DOHH2 (cell line): ENCODE data around the gene SPINK7.
"Not testable (repeated sequence)": the region's sequence is repeated elsewhere in the genome, so short reads cannot be mapped to it uniquely, and the experiment has no call there.

ENCODE experiments used
- H3F3A ChIP-seq: fragments of 200-600 bp; sonication (generic), shearing (Covaris generic); 2 replicates; pipeline ENCODE4 v1.6.0; 2016; ENCODE audit warnings: antibody characterized with exemption, mild to moderate bottlenecking; ENCODE audit not compliant: control insufficient read depth, insufficient read depth
- H3K27ac ChIP-seq: fragments of 200-600 bp; sonication (generic); 2 replicates; pipeline ENCODE4 v1.5.1; 2014; ENCODE audit warnings: low read depth, mild to moderate bottlenecking, low read length, moderate library complexity
- H3K27me3 ChIP-seq: fragments of 200-600 bp; sonication (generic); 2 replicates; pipeline ENCODE4 v1.6.1; 2014; ENCODE audit warnings: mild to moderate bottlenecking, low read length, mixed read lengths; ENCODE audit not compliant: control insufficient read depth
- H3K36me3 ChIP-seq: fragments of 200-600 bp; sonication (generic); 2 replicates; pipeline ENCODE4 v1.6.1; 2014; ENCODE audit warnings: mild to moderate bottlenecking, low read length, moderate library complexity, mixed read lengths; ENCODE audit not compliant: control insufficient read depth
- H3K4me1 ChIP-seq: fragments of 200-600 bp; sonication (generic); 2 replicates; pipeline ENCODE4 v1.6.1; 2014; ENCODE audit warnings: mild to moderate bottlenecking, low read length, mixed read lengths; ENCODE audit not compliant: control insufficient read depth
- H3K4me2 ChIP-seq: fragments of 200-600 bp; sonication (generic); 2 replicates; pipeline ENCODE4 v1.6.0; 2014; ENCODE audit warnings: mild to moderate bottlenecking, low read length, moderate library complexity
- H3K4me3 ChIP-seq: fragments of 200-600 bp; sonication (generic); 2 replicates; pipeline ENCODE4 v1.5.1; 2014; ENCODE audit warnings: mild to moderate bottlenecking, low read length, mixed read lengths
- H3K79me2 ChIP-seq: fragments of 200-600 bp; sonication (generic); 2 replicates; pipeline ENCODE4 v1.6.1; 2014; ENCODE audit warnings: mild to moderate bottlenecking, low read length, mixed read lengths; ENCODE audit not compliant: control insufficient read depth
- H3K9me2 ChIP-seq: fragments of 200-600 bp; sonication (generic); replicated peaks from 2 replicates; pipeline ENCODE4 v1.6.1; 2014; ENCODE audit warnings: mild to moderate bottlenecking, low read length, mixed read lengths; ENCODE audit not compliant: control insufficient read depth
- H3K9me3 ChIP-seq: fragments of 200-600 bp; sonication (generic); 2 replicates; pipeline ENCODE4 v1.6.1; 2014; ENCODE audit warnings: antibody characterized with exemption, low read length, mixed read lengths; ENCODE audit not compliant: control insufficient read depth, insufficient read depth
- H4K20me1 ChIP-seq: fragments of 200-600 bp; sonication (generic); 2 replicates; pipeline ENCODE4 v1.6.0; 2014; ENCODE audit warnings: low read depth, mild to moderate bottlenecking, antibody characterized with exemption, low read length, moderate library complexity; ENCODE audit not compliant: control insufficient read depth, insufficient read depth
- CTCF ChIP-seq: fragments of 200-600 bp; sonication (generic); IDR thresholded peaks from one replicate; pipeline ENCODE4 v1.5.1; 2014; ENCODE audit warnings: antibody characterized with exemption, mild to moderate bottlenecking, low read depth, low read length; ENCODE audit not compliant: poor library complexity, severe bottlenecking
- EZH2phosphoT487 ChIP-seq: fragments of 200-600 bp; sonication (generic); IDR thresholded peaks from 2 replicates; pipeline ENCODE4 v1.6.1; 2017; ENCODE audit warnings: borderline replicate concordance, mild to moderate bottlenecking, antibody characterized with exemption, low read length, moderate library complexity, mixed read lengths

SPINK7 gene

GRCh38 chr5:148314731-148315130 is 2.5 kb downstream of the SPINK7 start:
- Histone ChIP-seq H3F3A (no peaks in the 10 kb centered on the region), H3K36me3 (no peaks in the 10 kb centered on the region), H3K4me1 (no peaks in the 10 kb centered on the region), H3K79me2 (no peaks in the 10 kb centered on the region), H3K27me3 (no peaks in the 10 kb centered on the region), H3K4me3 (no peak overlapping the region), H3K27ac (no peak overlapping the region), H3K4me2 (no peak overlapping the region), H3K9me2 (no peaks in the 10 kb centered on the region), H4K20me1 (no peaks in the 10 kb centered on the region), H3K9me3 (no peaks in the 10 kb centered on the region)
- TF ChIP-seq CTCF, result no peak
- no peak for TF ChIP-seq EZH2phosphoT487

GRCh38 chr5:148320011-148320963 is 8.1 kb downstream of the SPINK7 start:
- not testable (repeated sequence) for H3K27ac ChIP-seq, H3K79me2 ChIP-seq, H4K20me1 ChIP-seq, H3K36me3 ChIP-seq, H3K27me3 ChIP-seq, H3K4me2 ChIP-seq, H3K9me2 ChIP-seq, H3K4me1 ChIP-seq, H3K4me3 ChIP-seq, H3F3A ChIP-seq, H3K9me3 ChIP-seq

- no peaks in the 10 kb centered on the region for H3K9me3 ChIP-seq
- H3F3A ChIP-seq, result no peaks in the 10 kb centered on the region
Observed at GRCh38 chr5:148333262-148333849, 21.1 kb downstream of the SPINK7 start.

More at GRCh38 chr5:148333262-148333849, 21.1 kb downstream of the SPINK7 start:
- no peaks in the 10 kb centered on the region for H3K9me2 ChIP-seq
- H3K36me3 ChIP-seq, result no peaks in the 10 kb centered on the region
- no peak overlapping the region for H3K4me2 ChIP-seq
- no peak for TF ChIP-seq EZH2phosphoT487
- TF ChIP-seq CTCF, result no peak
- no peak overlapping the region for H3K4me3 ChIP-seq
- H3K4me1 ChIP-seq, result no peaks in the 10 kb centered on the region
- H3K79me2 ChIP-seq, result no peaks in the 10 kb centered on the region
- no peaks in the 10 kb centered on the region for H3K27me3 ChIP-seq
- H3K27ac ChIP-seq, result no peak overlapping the region
- no peaks in the 10 kb centered on the region for H4K20me1 ChIP-seq
